SK-N-SH (cell line): ENCODE measurements around the gene AGBL5. TPM values are rescaled to one million over a fixed set of nuclear protein-coding genes. Genes with fewer than 3 reads are reported as not detected.
A peak's percentile ranks its signal among the peaks of the same experiment; 100 is the strongest.

ENCODE experiments used
- CTCF ChIA-PET: fragments of 300-600, 350-600 bp; formaldehyde crosslinking; extraction: SDS; loops from one replicate; lab custom pipeline; 2021; lab: Yijun Ruan, JAX
- POLR2A ChIA-PET: fragments of 350-600 bp; sonication (Branson Sonifier 250); formaldehyde crosslinking; extraction: SDS; loops from one replicate; lab custom pipeline; 2020; ENCODE audit warnings: antibody characterized with exemption, inconsistent platforms; lab: Yijun Ruan, JAX
- DNase-seq: peaks from one replicate; pipeline ENCODE4 v3.0.0; 2012
- H2AFZ ChIP-seq: fragments of 200-600 bp; sonication (generic); 2 replicates; pipeline ENCODE4 v1.8.1; 2016; ENCODE audit warnings: antibody characterized with exemption, mild to moderate bottlenecking, low read depth
- H3F3A ChIP-seq: fragments of 200-600 bp; sonication (generic); replicated peaks from 2 replicates; pipeline ENCODE3; 2016; ENCODE audit warnings: antibody characterized with exemption, mild to moderate bottlenecking; ENCODE audit not compliant: insufficient read depth
- H3K27ac ChIP-seq, 2 experiments: fragments of 200-500 bp in 1 of 2; fragments of 200-600 bp in 1 of 2; sonication (Bioruptor generic) in 1 of 2; sonication (generic), shearing (Covaris generic) in 1 of 2; 2 replicates each; pipeline versions ENCODE4 v1.5.1 to v1.6.1; 2014 to 2016; ENCODE audit warnings: low read depth in 2 of 2, inconsistent platforms in 1 of 2, low read length in 1 of 2, mild to moderate bottlenecking in 1 of 2, mixed read lengths in 1 of 2
- H3K27me3 ChIP-seq: fragments of 200-600 bp; sonication (generic), shearing (Covaris generic); 2 replicates; pipeline ENCODE4 v1.6.1; 2016; ENCODE audit warnings: mixed run types; ENCODE audit not compliant: insufficient read depth
- H3K36me3 ChIP-seq, 2 experiments: fragments of 200-500 bp in 1 of 2; fragments of 200-600 bp in 1 of 2; sonication (Bioruptor generic) in 1 of 2; sonication (generic) in 1 of 2; replicated peaks in 1 of 2; 2 replicates each; pipeline versions ENCODE3 to v1.5.1; 2014 to 2016; ENCODE audit warnings: low read length in 1 of 2, mild to moderate bottlenecking in 1 of 2; ENCODE audit not compliant: insufficient read depth in 2 of 2, control insufficient read depth in 1 of 2
- H3K4me1 ChIP-seq, 2 experiments: fragments of 200-500 bp in 1 of 2; fragments of 200-600 bp in 1 of 2; sonication (Bioruptor generic) in 1 of 2; sonication (generic), shearing (Covaris generic) in 1 of 2; 2 replicates each; pipeline versions ENCODE4 v1.5.1 to v1.6.1; 2014 to 2016; ENCODE audit warnings: low read depth in 1 of 2, low read length in 1 of 2, mixed run types in 1 of 2; ENCODE audit not compliant: insufficient read depth in 2 of 2, control insufficient read depth in 1 of 2
- H3K4me2 ChIP-seq: fragments of 200-600 bp; sonication (generic), shearing (Covaris generic); 2 replicates; pipeline ENCODE4 v1.6.1; 2017; ENCODE audit warnings: mixed run types
- H3K4me3 ChIP-seq, 2 experiments: fragments of 200-500 bp in 1 of 2; fragments of 200-600 bp in 1 of 2; sonication (Bioruptor generic) in 1 of 2; sonication (generic), shearing (Covaris generic) in 1 of 2; 2 replicates each; pipeline versions ENCODE4 v1.5.1 to v1.8.1; 2014 to 2016; ENCODE audit warnings: low read depth in 2 of 2, inconsistent platforms in 1 of 2, low read length in 1 of 2, mild to moderate bottlenecking in 1 of 2, mixed read lengths in 1 of 2, moderate library complexity in 1 of 2
- H3K79me2 ChIP-seq: fragments of 200-600 bp; sonication (generic); 2 replicates; pipeline ENCODE4 v1.8.1; 2017; ENCODE audit warnings: mild to moderate bottlenecking; ENCODE audit not compliant: insufficient read depth
- H3K9ac ChIP-seq: fragments of 200-600 bp; sonication (generic); 2 replicates; pipeline ENCODE4 v1.6.1; 2017; ENCODE audit warnings: mixed run types
- H3K9me2 ChIP-seq: fragments of 200-600 bp; sonication (generic); 2 replicates; pipeline ENCODE4 v1.6.1; 2017; ENCODE audit warnings: mixed run types
- H3K9me3 ChIP-seq: fragments of 200-600 bp; sonication (generic); 2 replicates; pipeline ENCODE4 v1.6.1; 2017; ENCODE audit warnings: mixed run types, mild to moderate bottlenecking, moderate library complexity
- H4K20me1 ChIP-seq: fragments of 200-600 bp; sonication (generic); 2 replicates; pipeline ENCODE4 v1.6.1; 2017; ENCODE audit warnings: mild to moderate bottlenecking, mixed run types; ENCODE audit not compliant: insufficient read depth
- CHD2 ChIP-seq: fragments of 150-350 bp; IDR thresholded peaks from 2 replicates; pipeline ENCODE4 v1.6.1; 2018; ENCODE audit warnings: low read length; ENCODE audit not compliant: partially characterized antibody
- ELF1 ChIP-seq: IDR thresholded peaks from 2 replicates; pipeline ENCODE4 v1.4.0; 2012
- FOSL2 ChIP-seq: IDR thresholded peaks from 2 replicates; pipeline ENCODE4 v1.4.0; 2012; ENCODE audit warnings: low read depth, mild to moderate bottlenecking, moderate library complexity, borderline replicate concordance
- FOXM1 ChIP-seq: IDR thresholded peaks from 2 replicates; pipeline ENCODE4 v1.4.0; 2012; ENCODE audit warnings: low read depth, mild to moderate bottlenecking
- GABPA ChIP-seq: IDR thresholded peaks from 2 replicates; pipeline ENCODE4 v1.4.0; 2012; ENCODE audit warnings: low read depth, mild to moderate bottlenecking
- GATA2 ChIP-seq: sonication (generic); formaldehyde crosslinking; IDR thresholded peaks from 2 replicates; pipeline ENCODE4 v1.5.0; 2020; ENCODE audit warnings: mild to moderate bottlenecking, missing genetic modification reagents
- MEF2A ChIP-seq: IDR thresholded peaks from 2 replicates; pipeline ENCODE4 v1.4.0; 2012; ENCODE audit warnings: low read depth, borderline replicate concordance
- MXI1 ChIP-seq: IDR thresholded peaks from 2 replicates; pipeline ENCODE4 v1.6.1; 2012; ENCODE audit warnings: mild to moderate bottlenecking, low read depth, low read length, improper control_type of control experiment
- NFIC ChIP-seq: IDR thresholded peaks from 2 replicates; pipeline ENCODE4 v1.4.0; 2012; ENCODE audit warnings: borderline replicate concordance
- PBX3 ChIP-seq: IDR thresholded peaks from 2 replicates; pipeline ENCODE4; 2012
- POLR2AphosphoS5 ChIP-seq: IDR thresholded peaks from 2 replicates; pipeline ENCODE4 v1.6.1; 2012; ENCODE audit warnings: low read depth, low read length
- RAD21 ChIP-seq: IDR thresholded peaks from 2 replicates; pipeline ENCODE4 v1.6.1; 2012; ENCODE audit warnings: mild to moderate bottlenecking, low read length
- REST ChIP-seq: IDR thresholded peaks from 2 replicates; pipeline ENCODE4 v1.6.1; 2012; ENCODE audit warnings: mild to moderate bottlenecking, low read depth, low read length, moderate library complexity
- RXRA ChIP-seq: IDR thresholded peaks from 2 replicates; pipeline ENCODE4 v1.4.0; 2012; ENCODE audit warnings: low read depth, mild to moderate bottlenecking, borderline replicate concordance
- SMC3 ChIP-seq: IDR thresholded peaks from 2 replicates; pipeline ENCODE4 v1.6.1; 2012; ENCODE audit warnings: low read depth, low read length, improper control_type of control experiment
- TAF1 ChIP-seq: IDR thresholded peaks from 2 replicates; pipeline ENCODE4 v1.6.1; 2012; ENCODE audit warnings: low read depth, mild to moderate bottlenecking, low read length, moderate library complexity, borderline replicate concordance
- TEAD4 ChIP-seq: IDR thresholded peaks from 2 replicates; pipeline ENCODE4 v1.4.0; 2012; ENCODE audit warnings: mild to moderate bottlenecking, borderline replicate concordance; ENCODE audit not compliant: insufficient read depth
- USF1 ChIP-seq: IDR thresholded peaks from 2 replicates; pipeline ENCODE4 v1.4.0; 2012; ENCODE audit warnings: low read depth, borderline replicate concordance
- YY1 ChIP-seq: IDR thresholded peaks from 2 replicates; pipeline ENCODE4 v1.4.0; 2012; ENCODE audit warnings: low read depth, mild to moderate bottlenecking
- ZBTB33 ChIP-seq: IDR thresholded peaks from 2 replicates; pipeline ENCODE4 v1.4.0; 2012; ENCODE audit warnings: low read depth, borderline replicate concordance
- WGBS: methylation state at CpG from one replicate; pipeline ENCODE4 v1.1.6; 2017; ENCODE audit warnings: low lambda C conversion rate; 5-methylcytosine and 5-hydroxymethylcytosine counted together
- polyA plus RNA-seq, 3 experiments: library from polyadenylated mRNA; depleted of rRNA; stranded (reverse); fragments of >200 nt; gene quantifications; 2 replicates each; pipeline ENCODE4 v1.2.3, GENCODE V29; 2012
- TF ChIP-seq, protein P1 (sequence below): fragments of 200-600 bp; sonication (generic); IDR thresholded peaks from 2 replicates; pipeline ENCODE4 v1.6.1; 2017; ENCODE audit warnings: antibody characterized with exemption, mild to moderate bottlenecking, moderate library complexity
- TF ChIP-seq, protein P2 (sequence below): IDR thresholded peaks from 2 replicates; pipeline ENCODE4 v1.4.0; 2012; ENCODE audit warnings: low read depth

The AGBL5 gene
- polyA plus RNA-seq, 1 of the 3 experiments (the other 2 are of a cell fraction), result 45.5 TPM

DNA sequence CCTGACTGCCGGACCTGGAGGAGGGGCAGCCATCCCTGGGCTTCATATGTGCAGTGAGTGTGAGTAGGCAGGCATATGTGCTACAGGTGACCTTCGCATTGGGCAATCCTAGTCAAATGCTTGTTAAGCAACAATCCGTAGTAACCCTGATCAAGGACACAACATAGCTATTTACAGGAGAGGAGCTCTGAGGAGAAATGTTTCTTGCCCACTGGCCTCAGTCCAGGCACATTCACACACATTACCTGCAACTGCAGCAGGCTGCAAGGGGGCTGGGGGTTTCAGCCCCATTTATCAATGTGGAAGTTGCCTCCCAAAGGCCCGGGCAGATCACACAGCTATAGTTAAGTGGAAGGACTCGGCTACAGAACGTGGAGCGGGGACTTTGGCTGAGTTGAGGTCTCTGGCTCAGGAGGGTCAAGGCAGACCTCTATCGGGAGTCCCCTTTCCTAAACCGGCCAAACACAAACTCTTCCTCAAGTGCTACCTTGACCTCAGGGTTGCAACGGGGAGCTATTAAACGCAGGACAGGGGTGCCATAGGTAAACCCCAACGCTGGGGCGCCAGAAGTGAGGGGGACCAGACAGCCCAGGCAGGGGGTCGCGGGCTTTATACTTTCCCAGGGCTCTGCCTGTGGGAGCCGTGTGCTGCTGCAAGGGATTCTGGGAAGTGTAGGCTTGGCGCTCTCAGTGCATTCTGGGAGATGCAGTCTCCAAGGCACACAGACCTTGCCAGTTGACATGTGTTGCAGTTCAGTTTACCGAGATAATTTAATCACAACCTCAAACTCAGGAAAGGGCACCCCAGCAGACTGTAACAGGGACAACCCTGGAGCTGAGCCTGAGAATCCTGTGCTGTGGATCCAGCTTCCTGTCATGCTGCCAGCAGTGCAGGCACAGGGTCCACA lies 44.5 kb downstream of the AGBL5 start:
- H3K27me3 ChIP-seq, result no peaks in the 10 kb centered on the region
- H3K9me2 ChIP-seq, result no peaks in the 10 kb centered on the region
- H3K79me2 ChIP-seq, result no peaks in the 10 kb centered on the region
- H4K20me1 ChIP-seq, result no peaks in the 10 kb centered on the region
- peak overlapping the region in 1 of 2 experiments; percentile 43; a peak in 2 of 4 replicates for H3K4me3 ChIP-seq
- no peak overlapping the region for H3K9ac ChIP-seq
- H3F3A ChIP-seq, result no peaks in the 10 kb centered on the region
- peak overlapping the region; percentile 43; the same call in 1 of the 2 replicates for H3K4me2 ChIP-seq
- WGBS, result 34% methylated on average over 13 of the region's 18 CpGs
- no peaks in the 10 kb centered on the region for H3K36me3 ChIP-seq
- POLR2A ChIA-PET, result interaction anchor here (0.5 to 2.6 kb wide), 6 partner anchors 9 to 183 kb away, joined by 3 to 14 read pairs (median 4); partner anchors contain the start of genes EMILIN1 and KHK
- H3K4me1 ChIP-seq, result peaks cover 4 to 21% of the 10 kb centered on the region in 2 experiments; a peak in 2 of 4 replicates
- H2AFZ ChIP-seq, result peak overlapping the region; percentile 97
- H3K9me3 ChIP-seq, result no peaks in the 10 kb centered on the region
- H3K27ac ChIP-seq, result peak overlapping the region in 1 of 2 experiments; percentile 92; a peak in 2 of 4 replicates
- CTCF ChIA-PET, result interaction anchor here (0.5 to 14.2 kb wide), 25 partner anchors 10 to 588 kb away, joined by 3 to 169 read pairs (median 6); partner anchors contain the start of genes ABHD1, EMILIN1, KHK and PREB
- DNase-seq, result peak; percentile 91
- TF ChIP-seq MXI1 (peak; percentile 94), ZBTB33 (no peak), FOXM1 (no peak), USF1 (no peak), CHD2 (peak; percentile 82), TAF1 (peak; percentile 29; the same call in 1 of the 2 replicates), TEAD4 (no peak), MEF2A (no peak), GABPA (no peak), YY1 (no peak), ELF1 (no peak), POLR2AphosphoS5 (peak; percentile 77), RAD21 (peak; percentile 35), RXRA (no peak), SMC3 (no peak; the same call in 1 of the 2 replicates), FOSL2 (no peak), PBX3 (no peak), NFIC (no peak), REST (no peak), GATA2 (CRISPR knock-in tag) (no peak)
- TF ChIP-seq, protein P1, sequence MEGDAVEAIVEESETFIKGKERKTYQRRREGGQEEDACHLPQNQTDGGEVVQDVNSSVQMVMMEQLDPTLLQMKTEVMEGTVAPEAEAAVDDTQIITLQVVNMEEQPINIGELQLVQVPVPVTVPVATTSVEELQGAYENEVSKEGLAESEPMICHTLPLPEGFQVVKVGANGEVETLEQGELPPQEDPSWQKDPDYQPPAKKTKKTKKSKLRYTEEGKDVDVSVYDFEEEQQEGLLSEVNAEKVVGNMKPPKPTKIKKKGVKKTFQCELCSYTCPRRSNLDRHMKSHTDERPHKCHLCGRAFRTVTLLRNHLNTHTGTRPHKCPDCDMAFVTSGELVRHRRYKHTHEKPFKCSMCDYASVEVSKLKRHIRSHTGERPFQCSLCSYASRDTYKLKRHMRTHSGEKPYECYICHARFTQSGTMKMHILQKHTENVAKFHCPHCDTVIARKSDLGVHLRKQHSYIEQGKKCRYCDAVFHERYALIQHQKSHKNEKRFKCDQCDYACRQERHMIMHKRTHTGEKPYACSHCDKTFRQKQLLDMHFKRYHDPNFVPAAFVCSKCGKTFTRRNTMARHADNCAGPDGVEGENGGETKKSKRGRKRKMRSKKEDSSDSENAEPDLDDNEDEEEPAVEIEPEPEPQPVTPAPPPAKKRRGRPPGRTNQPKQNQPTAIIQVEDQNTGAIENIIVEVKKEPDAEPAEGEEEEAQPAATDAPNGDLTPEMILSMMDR, result no peak
- TF ChIP-seq, protein P2, sequence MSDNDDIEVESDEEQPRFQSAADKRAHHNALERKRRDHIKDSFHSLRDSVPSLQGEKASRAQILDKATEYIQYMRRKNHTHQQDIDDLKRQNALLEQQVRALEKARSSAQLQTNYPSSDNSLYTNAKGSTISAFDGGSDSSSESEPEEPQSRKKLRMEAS, result no peak
